ENCODE results near the gene KPNA5. TPM values are rescaled to one million over a fixed set of nuclear protein-coding genes. Genes with fewer than 3 reads are reported as not detected.

KPNA5 gene
- total and polyA plus RNA-seq, 9 of the 15 experiments (the other 6 are each of a cell fraction or from before 2014, with no cell fraction given), result 3.2 to 10.3 (median 6.5) TPM

- no peak for ATAC-seq
- H3K4me3 ChIP-seq, result no peak overlapping the region
- H3K4me1 ChIP-seq (replicated peaks in 1 of 2; ENCODE audit: control insufficient read depth in 2 of 2, insufficient read depth in 2 of 2, low read length in 2 of 2), result no peaks in the 10 kb centered on the region
- no peak overlapping the region for H3K4me2 ChIP-seq (ENCODE audit: insufficient read depth, low read length)
- 73% methylated on average over 4 of the region's 4 CpGs for WGBS (ENCODE audit: insufficient coverage, low coverage, missing lambda C conversion rate)
- H3K36me3 ChIP-seq (ENCODE audit: control insufficient read depth, insufficient read depth, low read length), result peaks cover 66% of the 10 kb centered on the region
- CTCF ChIA-PET (ENCODE audit: low intra/inter-chr PET ratio), result no interaction called here
- BruUV-seq (replicated peaks), result no TSS peak
- no peak for DNase-seq (ENCODE audit: extremely low read depth in 1 of 4, low spot score in 3 of 4)
- no peaks in the 10 kb centered on the region for H3K9me3 ChIP-seq (replicated peaks; ENCODE audit: control insufficient read depth, insufficient read depth, low read depth, low read length)
- no peak overlapping the region for H3K9ac ChIP-seq (ENCODE audit: insufficient read depth in 1 of 2, low read depth in 2 of 2, low read length in 2 of 2)
- no peaks in the 10 kb centered on the region for H3K9me1 ChIP-seq (ENCODE audit: control insufficient read depth, insufficient read depth, low read length)
- H2AFZ ChIP-seq (ENCODE audit: low read depth, low read length), result no peak overlapping the region
- intact Hi-C loops (cut with micrococcal nuclease), result no loop called here
- no peak overlapping the region for H3K27ac ChIP-seq (ENCODE audit: extremely low read depth, low read depth, low read length)
- no peaks in the 10 kb centered on the region for H3K27me3 ChIP-seq (ENCODE audit: control insufficient read depth in 2 of 2, insufficient read depth in 2 of 2, low read length in 2 of 2)
- no peaks in the 10 kb centered on the region for H4K20me1 ChIP-seq (replicated peaks; ENCODE audit: control insufficient read depth, insufficient read depth, low read length)
- TF ChIP-seq ZC3H8 (IDR thresholded peaks at IDR 0.05) (no peak), BACH1 (tag; IDR thresholded peaks at IDR 0.05) (no peak), TCF7 (IDR thresholded peaks at IDR 0.05; ENCODE audit: borderline replicate concordance) (no peak), NFRKB (IDR thresholded peaks at IDR 0.05; ENCODE audit: low read depth) (no peak), SETDB1 (IDR thresholded peaks at IDR 0.05; ENCODE audit: low read length) (no peak), KAT7 (CRISPR knock-in tag; IDR thresholded peaks at IDR 0.05; ENCODE audit: borderline replicate concordance) (no peak), TSC22D4 (tag; IDR thresholded peaks at IDR 0.05) (no peak)
- TF ChIP-seq, protein P1, sequence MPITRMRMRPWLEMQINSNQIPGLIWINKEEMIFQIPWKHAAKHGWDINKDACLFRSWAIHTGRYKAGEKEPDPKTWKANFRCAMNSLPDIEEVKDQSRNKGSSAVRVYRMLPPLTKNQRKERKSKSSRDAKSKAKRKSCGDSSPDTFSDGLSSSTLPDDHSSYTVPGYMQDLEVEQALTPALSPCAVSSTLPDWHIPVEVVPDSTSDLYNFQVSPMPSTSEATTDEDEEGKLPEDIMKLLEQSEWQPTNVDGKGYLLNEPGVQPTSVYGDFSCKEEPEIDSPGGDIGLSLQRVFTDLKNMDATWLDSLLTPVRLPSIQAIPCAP (CRISPR knock-in tag; IDR thresholded peaks at IDR 0.05; ENCODE audit: borderline replicate concordance), result no peak
- POLR2A ChIA-PET, result interaction anchor here (1.5 kb wide), 1 partner anchor 15 kb away, joined by 4 read pairs; no protein-coding TSS in a partner anchor
- no peak for FAIRE-seq
- in situ Hi-C loops (cut with MboI), result no loop called here
- no peaks in the 10 kb centered on the region for H3K79me2 ChIP-seq (ENCODE audit: control insufficient read depth, insufficient read depth, low read length)
These were observed 29.1 kb upstream of the KPNA5 start for GRCh38 chr6:116651916-116652315.
